ENCODE data around the gene PTPRS. TPM values are rescaled to one million over a fixed set of nuclear protein-coding genes. Genes with fewer than 3 reads are reported as not detected.

Gene PTPRS
- total RNA-seq, 1 donor from 2014 or later: 10.3 TPM

GRCh38 chr19:5292453-5292821 lies 48.2 kb downstream of the PTPRS start:
- Histone ChIP-seq H3K36me3 (ENCODE audit: control insufficient read depth, insufficient read depth, low read length) (no peaks in the 10 kb centered on the region), H3K4me3 (ENCODE audit: low read depth, low read length) (peak overlapping the region; percentile 55), H3K27me3 (ENCODE audit: control insufficient read depth, insufficient read depth, low read length) (peaks cover 2% of the 10 kb centered on the region)
- TF ChIP-seq CTCF (IDR thresholded peaks at IDR 0.05; ENCODE audit: insufficient read depth, low read length, severe bottlenecking): no peak
- no peak for DNase-seq (ENCODE audit: low read depth)
- no peak for FAIRE-seq

DNA sequence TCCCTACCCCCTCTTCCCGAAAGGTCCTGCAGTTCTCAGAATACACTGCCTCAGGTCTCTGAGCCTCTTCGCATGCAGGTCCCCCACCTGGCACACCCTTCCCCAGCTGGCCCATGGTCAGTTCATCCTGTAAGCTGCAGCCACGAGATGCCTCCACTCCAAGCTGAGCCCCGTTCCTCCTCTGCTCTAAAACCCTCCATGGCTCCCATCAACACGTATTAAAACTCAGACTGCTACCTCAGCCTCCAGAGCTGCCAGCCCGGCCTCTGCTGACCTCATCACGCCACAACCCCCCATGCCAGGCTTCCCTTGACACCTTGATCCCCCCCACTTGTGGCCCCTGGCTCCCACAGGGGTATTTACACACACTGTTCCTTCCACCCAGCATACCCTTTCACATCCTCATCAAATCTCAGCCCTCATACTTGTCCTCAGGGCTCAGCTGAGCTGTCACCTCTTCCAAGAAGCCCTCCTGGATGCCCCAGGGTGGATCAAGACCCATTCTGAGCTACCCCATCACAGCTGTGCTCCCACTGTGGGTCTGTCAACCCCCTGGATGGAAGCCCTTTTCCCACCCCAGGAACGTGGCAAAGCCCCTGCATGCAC lies 48.9 kb downstream of the PTPRS start:
- peaks cover 2% of the 10 kb centered on the region for H3K27me3 ChIP-seq (ENCODE audit: control insufficient read depth, insufficient read depth, low read length)
- no peak for FAIRE-seq
- H3K4me3 ChIP-seq (ENCODE audit: low read depth, low read length): no peak overlapping the region
- TF ChIP-seq CTCF (IDR thresholded peaks at IDR 0.05; ENCODE audit: insufficient read depth, low read length, severe bottlenecking): no peak
- DNase-seq (ENCODE audit: low read depth): no peak
- H3K36me3 ChIP-seq (ENCODE audit: control insufficient read depth, insufficient read depth, low read length): no peaks in the 10 kb centered on the region

Other genes with a start within 250 kb of the PTPRS start
- not detected in 2 replicates for gene ZNRF4, start 114.6 kb upstream of the PTPRS start, total RNA-seq
- 4.2 and 10.1 TPM in 2 replicates for gene TINCR, start 227.1 kb upstream of the PTPRS start, total RNA-seq